Endothelial cell (in vitro differentiated cells): ENCODE results near the gene NRDC. TPM values are rescaled to one million over a fixed set of nuclear protein-coding genes. Genes with fewer than 3 reads are reported as not detected.

ENCODE experiments used
- DNase-seq: peaks from one replicate; pipeline ENCODE4 v3.0.0; 2021; ENCODE audit warnings: low spot score
- H3K27ac Mint-ChIP-seq: one replicate; pipeline ENCODE4 v1.8.0; 2021; ENCODE audit warnings: mixed read lengths, inconsistent platforms; ENCODE audit not compliant: unreplicated experiment
- H3K27me3 Mint-ChIP-seq: one replicate; pipeline ENCODE4 v1.8.0; 2021; ENCODE audit warnings: mild to moderate bottlenecking, moderate library complexity, mixed read lengths, inconsistent platforms; ENCODE audit not compliant: unreplicated experiment
- H3K36me3 Mint-ChIP-seq: one replicate; pipeline ENCODE4 v1.8.0; 2021; ENCODE audit warnings: mild to moderate bottlenecking, low read depth, mixed read lengths, inconsistent platforms; ENCODE audit not compliant: unreplicated experiment
- H3K4me1 Mint-ChIP-seq: one replicate; pipeline ENCODE4 v1.8.0; 2021; ENCODE audit warnings: mild to moderate bottlenecking, mixed read lengths, inconsistent platforms; ENCODE audit not compliant: unreplicated experiment
- H3K4me3 Mint-ChIP-seq: one replicate; pipeline ENCODE4 v1.8.0; 2021; ENCODE audit warnings: mild to moderate bottlenecking, mixed read lengths, inconsistent platforms; ENCODE audit not compliant: unreplicated experiment
- H3K9me3 Mint-ChIP-seq: one replicate; pipeline ENCODE4 v1.8.0; 2021; ENCODE audit warnings: mixed read lengths, inconsistent platforms; ENCODE audit not compliant: unreplicated experiment
- total RNA-seq: library from RNA; stranded (reverse); fragmentation: NEBNext Ultra II Directional; extraction: Animal tissue kit (Norgen Biotek cat#: 25700); gene quantifications from one replicate; pipeline ENCODE4 v1.2.1, GENCODE V29; 2021; ENCODE audit not compliant: unreplicated experiment
- TF ChIP-seq, protein P1 (sequence below): fragments of 200-600 bp; sonication (generic); IDR thresholded peaks from one replicate; pipeline ENCODE4 v1.5.0; 2021; ENCODE audit warnings: antibody characterized with exemption; ENCODE audit not compliant: unreplicated experiment

NRDC gene
- total RNA-seq, 1 donor from 2014 or later = 135 TPM

DNA sequence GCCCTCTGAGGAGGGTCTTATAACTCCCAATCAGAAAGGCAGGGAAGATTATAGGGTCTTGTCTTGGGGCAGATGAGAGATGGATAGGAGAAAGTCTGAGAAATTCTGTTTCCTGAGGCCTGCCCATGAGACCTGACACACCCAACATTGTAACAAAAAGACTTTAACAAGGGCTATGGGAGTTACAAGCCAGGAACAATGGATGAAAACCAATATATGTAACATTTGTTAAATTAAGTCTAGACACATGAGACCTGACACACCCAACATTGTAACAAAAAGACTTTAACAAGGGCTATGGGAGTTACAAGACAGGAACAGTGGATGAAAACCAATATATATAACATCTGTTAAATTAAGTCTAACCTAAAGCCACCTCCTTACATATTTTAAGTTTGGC, 21.8 kb downstream of the NRDC start:
- no peaks in the 10 kb centered on the region for H3K4me1 Mint-ChIP-seq
- TF ChIP-seq, protein P1, sequence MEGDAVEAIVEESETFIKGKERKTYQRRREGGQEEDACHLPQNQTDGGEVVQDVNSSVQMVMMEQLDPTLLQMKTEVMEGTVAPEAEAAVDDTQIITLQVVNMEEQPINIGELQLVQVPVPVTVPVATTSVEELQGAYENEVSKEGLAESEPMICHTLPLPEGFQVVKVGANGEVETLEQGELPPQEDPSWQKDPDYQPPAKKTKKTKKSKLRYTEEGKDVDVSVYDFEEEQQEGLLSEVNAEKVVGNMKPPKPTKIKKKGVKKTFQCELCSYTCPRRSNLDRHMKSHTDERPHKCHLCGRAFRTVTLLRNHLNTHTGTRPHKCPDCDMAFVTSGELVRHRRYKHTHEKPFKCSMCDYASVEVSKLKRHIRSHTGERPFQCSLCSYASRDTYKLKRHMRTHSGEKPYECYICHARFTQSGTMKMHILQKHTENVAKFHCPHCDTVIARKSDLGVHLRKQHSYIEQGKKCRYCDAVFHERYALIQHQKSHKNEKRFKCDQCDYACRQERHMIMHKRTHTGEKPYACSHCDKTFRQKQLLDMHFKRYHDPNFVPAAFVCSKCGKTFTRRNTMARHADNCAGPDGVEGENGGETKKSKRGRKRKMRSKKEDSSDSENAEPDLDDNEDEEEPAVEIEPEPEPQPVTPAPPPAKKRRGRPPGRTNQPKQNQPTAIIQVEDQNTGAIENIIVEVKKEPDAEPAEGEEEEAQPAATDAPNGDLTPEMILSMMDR = no peak
- H3K27me3 Mint-ChIP-seq = no peaks in the 10 kb centered on the region
- DNase-seq = no peak
- no peaks in the 10 kb centered on the region for H3K9me3 Mint-ChIP-seq
- H3K36me3 Mint-ChIP-seq = peaks cover 5% of the 10 kb centered on the region
- no peak overlapping the region for H3K27ac Mint-ChIP-seq
- H3K4me3 Mint-ChIP-seq = no peak overlapping the region

DNA sequence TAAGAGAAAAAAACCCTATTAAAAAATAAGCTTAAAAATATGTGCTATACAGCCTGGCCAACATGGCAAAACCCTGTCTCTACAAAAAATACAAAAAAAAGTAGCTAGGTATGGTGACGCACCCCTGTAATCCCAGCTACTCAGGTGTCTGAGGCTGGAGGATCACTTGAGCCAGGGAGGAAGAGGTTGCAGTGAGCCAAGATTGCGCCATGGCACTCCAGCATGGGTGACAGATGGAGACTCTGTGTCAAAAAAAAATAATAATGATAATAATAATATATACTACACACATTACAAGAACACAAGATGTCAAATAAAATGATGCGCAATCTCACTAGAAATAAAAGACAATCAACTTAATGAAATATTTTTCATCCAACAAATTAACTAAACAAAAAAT, 22.9 kb downstream of the NRDC start:
- Mint-ChIP-seq H3K36me3 (peaks cover 5% of the 10 kb centered on the region), H3K9me3 (no peaks in the 10 kb centered on the region), H3K27me3 (no peaks in the 10 kb centered on the region), H3K4me3 (no peak overlapping the region), H3K4me1 (peaks cover 5% of the 10 kb centered on the region), H3K27ac (no peak overlapping the region)
- TF ChIP-seq, protein P1 = no peak
- no peak for DNase-seq

DNA sequence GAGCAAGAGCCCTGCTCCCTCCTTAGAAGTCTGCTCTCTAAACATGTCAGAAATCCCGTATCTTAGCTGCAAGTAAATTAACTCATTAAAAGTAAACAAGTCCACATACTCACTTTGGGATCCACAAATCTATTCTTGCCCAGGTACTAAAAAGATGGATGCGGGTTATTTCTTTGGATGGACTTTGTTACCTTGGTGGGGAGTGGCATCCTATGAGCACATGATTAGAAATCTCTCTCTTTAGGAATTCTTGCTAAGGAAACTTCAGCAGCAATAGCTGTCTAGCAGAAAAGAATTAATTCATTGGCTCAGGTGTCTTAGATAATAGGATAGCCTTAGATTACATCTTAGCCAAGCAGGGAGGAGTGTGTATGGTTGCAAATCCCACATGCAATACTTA, 25.2 kb downstream of the NRDC start:
- Mint-ChIP-seq H3K4me3 (no peak overlapping the region), H3K4me1 (peaks cover 16% of the 10 kb centered on the region), H3K36me3 (peaks cover 5% of the 10 kb centered on the region), H3K27me3 (no peaks in the 10 kb centered on the region), H3K27ac (no peak overlapping the region), H3K9me3 (no peaks in the 10 kb centered on the region)
- TF ChIP-seq, protein P1 = no peak
- no peak for DNase-seq

DNA sequence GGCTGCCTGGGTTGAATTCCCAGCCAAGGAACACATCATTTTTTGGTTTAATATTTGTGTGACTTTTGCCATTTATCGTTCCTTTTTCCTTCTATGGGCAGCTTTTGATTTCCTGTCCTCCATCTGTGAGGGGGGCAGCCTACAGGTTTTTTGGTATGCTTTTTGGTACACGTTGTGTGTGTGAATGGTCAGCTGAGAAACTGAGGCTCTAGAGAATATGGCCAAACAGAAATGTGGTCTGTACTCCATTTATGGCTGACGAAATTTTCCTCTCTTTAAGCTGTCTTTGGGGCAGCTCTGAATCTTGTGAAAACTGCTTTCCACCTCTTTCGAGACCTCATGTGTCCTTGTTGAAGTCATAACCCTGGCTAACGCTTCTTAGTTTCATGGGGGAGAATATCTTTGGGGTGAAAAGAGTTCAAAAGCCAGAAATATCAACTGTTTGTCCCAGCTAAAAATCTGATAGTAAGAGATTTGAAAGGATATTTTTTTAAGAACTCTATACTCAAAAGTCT, 26.6 kb downstream of the NRDC start:
- Mint-ChIP-seq H3K9me3 (no peaks in the 10 kb centered on the region), H3K27ac (no peak overlapping the region), H3K36me3 (peaks cover 9% of the 10 kb centered on the region), H3K4me3 (no peak overlapping the region), H3K4me1 (peaks cover 16% of the 10 kb centered on the region), H3K27me3 (no peaks in the 10 kb centered on the region)
- TF ChIP-seq, protein P1 = no peak
- DNase-seq = no peak

DNA sequence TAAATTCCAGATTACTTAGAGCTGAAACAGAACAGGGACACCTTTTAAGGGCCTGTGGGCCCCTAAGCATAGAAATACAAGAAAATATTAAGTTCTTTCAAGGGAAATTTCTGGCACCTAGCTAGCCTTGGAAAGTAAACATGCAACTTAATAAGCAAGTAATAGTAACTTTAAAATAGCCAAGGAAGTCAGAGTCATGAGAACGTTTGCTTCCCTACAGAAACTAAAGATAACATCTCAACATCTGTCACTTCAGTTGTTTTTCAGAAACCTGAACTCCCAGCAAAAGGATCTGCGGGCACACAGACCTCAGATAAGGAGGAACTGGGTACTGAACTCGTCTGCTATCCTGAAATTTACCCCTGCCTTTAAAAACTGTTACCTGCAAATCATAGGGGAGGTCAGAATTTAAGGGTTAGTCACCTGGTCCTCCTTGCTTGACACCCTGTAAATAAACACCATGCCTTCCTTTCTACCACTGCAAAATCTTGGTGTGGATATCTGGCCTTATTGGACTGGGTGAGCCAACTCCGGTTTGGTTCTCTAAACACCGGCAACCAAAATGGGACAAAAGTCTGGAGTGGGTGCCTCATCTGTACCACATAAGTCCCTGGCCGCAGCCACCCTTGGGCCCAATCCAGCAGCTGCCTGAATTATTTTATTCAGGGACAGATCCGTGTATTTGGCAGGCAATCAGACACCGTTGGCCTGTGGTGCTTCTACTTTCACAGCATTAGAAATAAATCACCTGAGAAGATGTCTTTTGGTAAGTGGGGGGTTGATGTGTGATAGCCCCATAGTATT, 27.9 kb downstream of the NRDC start:
- TF ChIP-seq, protein P1 = no peak

More for the DNA sequence above, 27.9 kb downstream of the NRDC start:
- H3K9me3 Mint-ChIP-seq = no peaks in the 10 kb centered on the region
- peaks cover 16% of the 10 kb centered on the region for H3K4me1 Mint-ChIP-seq
- H3K27ac Mint-ChIP-seq = peak overlapping the region; percentile 36
- no peak for DNase-seq
- H3K27me3 Mint-ChIP-seq = no peaks in the 10 kb centered on the region
- no peak overlapping the region for H3K4me3 Mint-ChIP-seq
- peaks cover 20% of the 10 kb centered on the region for H3K36me3 Mint-ChIP-seq
